ENCODE measurements around the gene GNB5. TPM values are rescaled to one million over a fixed set of nuclear protein-coding genes. Genes with fewer than 3 reads are reported as not detected.

Gene GNB5
- total and polyA plus RNA-seq, 8 donors, result 12.2 to 28.2 (median 15.8) TPM

- FAIRE-seq (no peak), DNase-seq (no peak), ATAC-seq (peak in 1 of 4 donors; percentile 2)
- Histone ChIP-seq H3K27me3 (no peaks in the 10 kb centered on the region), H3K27ac (peak overlapping the region in 3 of 4 donors; percentile 51 to 77 (median 64)), H3K4me3 (no peak overlapping the region), H3K36me3 (peaks cover 0 to 9% (median 0%) of the 10 kb centered on the region in 3 donors), H3K4me1 (peaks cover 33 to 43% (median 41%) of the 10 kb centered on the region in 3 donors), H3K9me3 (no peaks in the 10 kb centered on the region)
- intact Hi-C loops (cut with DNase I), result no loop called here
- TF ChIP-seq CTCF (IDR thresholded peaks at IDR 0.05), result no peak
- 66 to 70% methylated on average over 6 of the region's 6 CpGs for WGBS, 2 donors
Observed at GRCh38 chr15:52136442-52136980, 54.7 kb downstream of the GNB5 start.

GRCh38 chr15:52134502-52135144 lies 56.6 kb downstream of the GNB5 start:
- intact Hi-C loops (cut with DNase I), result no loop called here
- ATAC-seq, result peak; percentile 86 to 93 (median 89)
- FAIRE-seq, result no peak
- Histone ChIP-seq H3K4me1 (peaks cover 32 to 41% (median 41%) of the 10 kb centered on the region in 3 donors), H3K27me3 (no peaks in the 10 kb centered on the region), H3K9me3 (no peaks in the 10 kb centered on the region), H3K27ac (peak overlapping the region; percentile 13 to 71 (median 66)), H3K4me3 (no peak overlapping the region), H3K36me3 (peaks cover 0 to 9% (median 0%) of the 10 kb centered on the region in 3 donors)
- 43 to 48% methylated on average over 5 of the region's 5 CpGs for WGBS, 2 donors
- DNase-seq, result peak; percentile 86 to 95 (median 93)
- TF ChIP-seq CTCF (IDR thresholded peaks at IDR 0.05), result no peak

- TF ChIP-seq CTCF (IDR thresholded peaks at IDR 0.05), result no peak
- intact Hi-C loops (cut with DNase I), result no loop called here
- ATAC-seq (no peak), FAIRE-seq (no peak), DNase-seq (no peak)
- Histone ChIP-seq H3K36me3 (peaks cover 0 to 4% (median 0%) of the 10 kb centered on the region in 3 donors), H3K4me1 (peaks cover 29 to 41% (median 39%) of the 10 kb centered on the region in 3 donors), H3K9me3 (no peaks in the 10 kb centered on the region), H3K27ac (peak overlapping the region; percentile 19 to 71 (median 66)), H3K27me3 (no peaks in the 10 kb centered on the region), H3K4me3 (no peak overlapping the region)
- WGBS, 2 donors, result 80 to 82% methylated on average over 10 of the region's 10 CpGs
Observed at GRCh38 chr15:52133510-52134220, 57.5 kb downstream of the GNB5 start.

- TF ChIP-seq CTCF (IDR thresholded peaks at IDR 0.05), result no peak
- no peaks in the 10 kb centered on the region for H3K9me3 ChIP-seq
- no peak overlapping the region for H3K4me3 ChIP-seq
- no peak overlapping the region for H3K27ac ChIP-seq
- peaks cover 20 to 29% (median 29%) of the 10 kb centered on the region in 3 donors for H3K4me1 ChIP-seq
- H3K36me3 ChIP-seq, result peaks cover 0 to 4% (median 0%) of the 10 kb centered on the region in 3 donors
- intact Hi-C loops (cut with DNase I), result no loop called here
- ATAC-seq, result no peak
- DNase-seq, result no peak
- H3K27me3 ChIP-seq, result no peaks in the 10 kb centered on the region
- FAIRE-seq, result no peak
Observed at GRCh38 chr15:52132066-52132465, 59.1 kb downstream of the GNB5 start.

Data from pancreas (tissue), 10 donors.